ENCODE data around the gene DDX27.
A peak's percentile ranks its signal among the peaks of the same experiment; 100 is the strongest.
"Not testable (repeated sequence)": the region's sequence is repeated elsewhere in the genome, so short reads cannot be mapped to it uniquely, and the experiment has no call there.

Gene DDX27

GRCh38 chr20:49219091-49219923 is at the start of gene DDX27:
Gene DDX27, plus strand, starts transcription at chr20:49219416. Its CDS starts 33 bp downstream, at chr20:49219449.
- DNase-seq (ENCODE audit: low spot score) = peak; percentile 99

- no peak for DNase-seq (ENCODE audit: low spot score)
These were observed 49.7 kb upstream of the DDX27 start for GRCh38 chr20:49169547-49169946.

GRCh38 chr20:49170714-49171113 is 48.5 kb upstream of the DDX27 start:
- DNase-seq (ENCODE audit: low spot score) = no peak

GRCh38 chr20:49171909-49172308 is 47.3 kb upstream of the DDX27 start:
- peak; percentile 72 for DNase-seq (ENCODE audit: low spot score)

GRCh38 chr20:49172413-49172812 is 46.8 kb upstream of the DDX27 start:
- no peak for DNase-seq (ENCODE audit: low spot score)

- no peak for DNase-seq (ENCODE audit: low spot score)
These were observed 45.0 kb upstream of the DDX27 start for GRCh38 chr20:49174183-49174582.

- DNase-seq (ENCODE audit: low spot score) = no peak
These were observed 39.6 kb upstream of the DDX27 start for GRCh38 chr20:49179368-49180277.

GRCh38 chr20:49181265-49181877 is 37.8 kb upstream of the DDX27 start:
- DNase-seq (ENCODE audit: low spot score) = no peak

- DNase-seq (ENCODE audit: low spot score) = no peak
These were observed 35.8 kb upstream of the DDX27 start for GRCh38 chr20:49183444-49183843.

- DNase-seq (ENCODE audit: low spot score) = not testable (repeated sequence)
These were observed 35.1 kb upstream of the DDX27 start for GRCh38 chr20:49184084-49184501.

GRCh38 chr20:49184691-49185070 is 34.5 kb upstream of the DDX27 start:
- no peak for DNase-seq (ENCODE audit: low spot score)

- no peak for DNase-seq (ENCODE audit: low spot score)
These were observed 34.0 kb upstream of the DDX27 start for GRCh38 chr20:49185071-49185761.

GRCh38 chr20:49186535-49187329 is 32.5 kb upstream of the DDX27 start:
- peak; percentile 69 for DNase-seq (ENCODE audit: low spot score)

GRCh38 chr20:49187330-49187850 is 31.8 kb upstream of the DDX27 start:
- DNase-seq (ENCODE audit: low spot score) = no peak

- DNase-seq (ENCODE audit: low spot score) = peak; percentile 97
These were observed 31.2 kb upstream of the DDX27 start, which contains the start of gene STAU1 for GRCh38 chr20:49187851-49188641. Gene STAU1, minus strand, starts transcription at chr20:49188334. Its CDS starts 22,133 bp downstream, at chr20:49166201.

GRCh38 chr20:49192944-49193518 is 26.2 kb upstream of the DDX27 start:
- DNase-seq (ENCODE audit: low spot score) = not testable (repeated sequence)

GRCh38 chr20:49199729-49200293 is 19.4 kb upstream of the DDX27 start:
- no peak for DNase-seq (ENCODE audit: low spot score)

- no peak for DNase-seq (ENCODE audit: low spot score)
These were observed 16.2 kb upstream of the DDX27 start for GRCh38 chr20:49203011-49203410.

GRCh38 chr20:49203746-49204145 is 15.5 kb upstream of the DDX27 start:
- DNase-seq (ENCODE audit: low spot score) = no peak
